HepG2 (cell line): ENCODE results near the gene FAM193A. TPM values are rescaled to one million over a fixed set of nuclear protein-coding genes. Genes with fewer than 3 reads are reported as not detected.

Experiments
- CCAR2 ChIP-seq: fragments of 200-400 bp; formaldehyde crosslinking; optimal IDR thresholded peaks from 2 replicates; pipeline ENCODE3; 2018; ENCODE audit warnings: low read depth, mild to moderate bottlenecking, low read length, moderate library complexity
- DNMT1 ChIP-seq: sonication (generic); formaldehyde crosslinking; IDR thresholded peaks from 2 replicates; pipeline ENCODE4 v1.5.1; 2020; ENCODE audit warnings: mild to moderate bottlenecking, missing genetic modification reagents
- GFI1 ChIP-seq: sonication (generic); formaldehyde crosslinking; IDR thresholded peaks from 2 replicates; pipeline ENCODE4 v1.5.0; 2020; ENCODE audit warnings: missing genetic modification reagents, mild to moderate bottlenecking, borderline replicate concordance
- HDAC2 ChIP-seq: sonication (generic); formaldehyde crosslinking; IDR thresholded peaks from 2 replicates; pipeline ENCODE4 v1.4.0; 2020; ENCODE audit warnings: missing genetic modification reagents
- IRF9 ChIP-seq: sonication (generic); formaldehyde crosslinking; IDR thresholded peaks from 2 replicates; pipeline ENCODE4 v1.8.0; 2022; ENCODE audit warnings: missing genetic modification reagents, mild to moderate bottlenecking, borderline replicate concordance
- KAT8 ChIP-seq: IDR thresholded peaks from 2 replicates; pipeline ENCODE4 v1.6.1; 2016; ENCODE audit warnings: missing genetic modification reagents, missing compliant biosample characterization
- LBX2 ChIP-seq: sonication (generic); formaldehyde crosslinking; IDR thresholded peaks from 2 replicates; pipeline ENCODE4 v1.5.0; 2020; ENCODE audit warnings: missing genetic modification reagents, mild to moderate bottlenecking, borderline replicate concordance
- MLLT10 ChIP-seq: sonication (generic); formaldehyde crosslinking; IDR thresholded peaks from 2 replicates; pipeline ENCODE4 v1.4.0; 2020; ENCODE audit warnings: missing genetic modification reagents
- MTF2 ChIP-seq: sonication (generic); formaldehyde crosslinking; IDR thresholded peaks from 2 replicates; pipeline ENCODE4 v1.5.0; 2020; ENCODE audit warnings: missing genetic modification reagents, borderline replicate concordance
- TBP ChIP-seq: sonication (generic); formaldehyde crosslinking; IDR thresholded peaks from 2 replicates; pipeline ENCODE4 v1.5.0; 2020; ENCODE audit warnings: missing genetic modification reagents
- THAP7 ChIP-seq: sonication (generic); formaldehyde crosslinking; IDR thresholded peaks from 2 replicates; pipeline ENCODE4 v1.8.1; 2023; ENCODE audit warnings: mild to moderate bottlenecking, missing genetic modification reagents
- U2AF1 ChIP-seq: fragments of 200-400 bp; formaldehyde crosslinking; optimal IDR thresholded peaks from 2 replicates; pipeline ENCODE3; 2017; ENCODE audit warnings: mild to moderate bottlenecking, low read depth, low read length
- ZC3H4 ChIP-seq: sonication (generic); formaldehyde crosslinking; IDR thresholded peaks from 2 replicates; pipeline ENCODE4 v1.4.0; 2020; ENCODE audit warnings: missing genetic modification reagents, borderline replicate concordance
- ZFP36L2 ChIP-seq: sonication (generic); formaldehyde crosslinking; IDR thresholded peaks from 2 replicates; pipeline ENCODE4 v1.4.0; 2020; ENCODE audit warnings: missing genetic modification reagents
- ZKSCAN8 ChIP-seq: IDR thresholded peaks from 2 replicates; pipeline ENCODE4 v1.6.1; 2016; ENCODE audit warnings: borderline replicate concordance, missing genetic modification reagents, missing compliant biosample characterization
- ZNF253 ChIP-seq: sonication (generic); formaldehyde crosslinking; IDR thresholded peaks from 2 replicates; pipeline ENCODE4 v1.8.0; 2022; ENCODE audit warnings: mild to moderate bottlenecking, missing genetic modification reagents, borderline replicate concordance
- ZNF44 ChIP-seq: sonication (generic); formaldehyde crosslinking; IDR thresholded peaks from 2 replicates; pipeline ENCODE4 v1.5.1; 2020; ENCODE audit warnings: mild to moderate bottlenecking, missing genetic modification reagents
- ZNF550 ChIP-seq: sonication (generic); formaldehyde crosslinking; IDR thresholded peaks from 2 replicates; pipeline ENCODE4 v1.4.0; 2020; ENCODE audit warnings: mild to moderate bottlenecking, missing genetic modification reagents, borderline replicate concordance
- ZNF558 ChIP-seq: sonication (generic); formaldehyde crosslinking; IDR thresholded peaks from 2 replicates; pipeline ENCODE4 v1.9.0; 2022; ENCODE audit warnings: mild to moderate bottlenecking, missing genetic modification reagents, borderline replicate concordance
- ZNF562 ChIP-seq: sonication (generic); formaldehyde crosslinking; IDR thresholded peaks from 2 replicates; pipeline ENCODE4 v1.8.0; 2022; ENCODE audit warnings: missing genetic modification reagents, borderline replicate concordance
- polyA plus RNA-seq, 8 experiments: library from polyadenylated mRNA; depleted of rRNA in 3 of 8; stranded (reverse) in 7 of 8; unstranded in 1 of 8; fragments of >200 nt; fragmentation: Illumina TruSeq in 4 of 8; extraction: Trizol in 4 of 8; gene quantifications; 2 replicates each; pipeline versions ENCODE4 v1.2.1 to v1.2.3, GENCODE V29; 2011 to 2016; ENCODE audit warnings: low read depth in 4 of 8, missing spikeins in 1 of 8, mixed read lengths in 1 of 8; ENCODE audit not compliant: insufficient read depth in 1 of 8
- total RNA-seq, 5 experiments: library from RNA; depleted of rRNA; stranded (reverse); fragments of >200 nt; fragmentation: Illumina TruSeq; extraction: Trizol; gene quantifications; 2 replicates each; pipeline ENCODE4 v1.2.3, GENCODE V29; 2016; ENCODE audit warnings: low read depth in 1 of 5
- TF ChIP-seq, protein P1 (sequence below): sonication (generic); formaldehyde crosslinking; IDR thresholded peaks from 2 replicates; pipeline ENCODE4 v1.5.0; 2020; ENCODE audit warnings: missing genetic modification reagents
- TF ChIP-seq, protein P2 (sequence below): sonication (generic); formaldehyde crosslinking; IDR thresholded peaks from 2 replicates; pipeline ENCODE4 v1.4.0; 2020; ENCODE audit warnings: missing genetic modification reagents
- TF ChIP-seq, protein P3 (sequence below): sonication (generic); formaldehyde crosslinking; IDR thresholded peaks from 2 replicates; pipeline ENCODE4 v1.4.0; 2020; ENCODE audit warnings: missing genetic modification reagents, mild to moderate bottlenecking, borderline replicate concordance

The FAM193A gene
- total and polyA plus RNA-seq, 2 of the 13 experiments (the other 11 are each of a cell fraction or from before 2014, with no cell fraction given) = 5.7 to 8.7 TPM

DNA sequence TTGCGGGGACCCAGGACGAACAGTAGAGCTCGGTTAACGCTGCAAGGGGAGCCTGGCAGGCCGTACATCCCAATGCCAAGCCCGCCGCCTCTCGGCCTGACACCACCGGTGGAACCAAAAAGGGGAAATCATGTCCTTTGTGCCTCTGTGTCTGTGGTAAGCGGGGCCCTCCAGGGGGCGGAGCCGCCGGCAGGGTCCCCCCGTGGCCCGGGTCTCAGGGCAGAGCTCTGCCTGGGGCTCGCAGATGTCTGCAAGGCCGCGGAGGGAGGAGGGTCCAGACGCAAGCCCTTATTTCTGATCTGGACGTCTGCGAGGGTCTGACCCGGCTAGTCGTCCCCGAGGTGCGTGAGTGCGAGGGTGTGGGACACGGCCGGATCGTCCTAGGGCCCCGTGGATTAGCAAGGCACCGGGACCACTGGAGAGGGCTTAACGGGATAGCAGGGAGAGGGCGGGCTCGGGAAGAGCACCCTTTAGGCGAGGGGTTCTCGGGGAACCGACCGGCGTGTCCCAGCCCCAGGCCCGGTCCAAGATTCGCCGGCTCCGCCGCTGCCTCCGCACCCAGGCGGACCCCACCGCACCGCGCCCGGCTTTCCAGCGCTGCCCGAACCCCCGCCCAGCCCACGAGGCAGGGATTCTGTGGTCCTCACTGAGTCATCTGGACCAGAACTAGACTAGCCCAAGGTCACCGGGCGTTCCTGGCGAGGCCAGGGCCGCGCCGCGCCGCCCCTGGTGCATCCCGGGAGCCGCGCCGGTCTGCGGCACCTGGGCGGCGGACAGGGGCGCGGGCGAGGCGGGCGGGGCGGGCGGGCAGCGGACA is 863 bp upstream of the FAM193A start (continued):
- TF ChIP-seq DNMT1 (CRISPR knock-in tag) = no peak
- TF ChIP-seq THAP7 (CRISPR knock-in tag) = 0 out of 2 replicates have a peak, but pooled peaks have one; percentile 61
- no peak for TF ChIP-seq HDAC2 (CRISPR knock-in tag)
- no peak for TF ChIP-seq ZNF550 (CRISPR knock-in tag)
- TF ChIP-seq MTF2 (CRISPR knock-in tag) = 0 out of 2 replicates have a peak, but pooled peaks have one; percentile 30
- TF ChIP-seq ZNF562 = no peak
- no peak for TF ChIP-seq MLLT10 (CRISPR knock-in tag)
- TF ChIP-seq, protein P1, sequence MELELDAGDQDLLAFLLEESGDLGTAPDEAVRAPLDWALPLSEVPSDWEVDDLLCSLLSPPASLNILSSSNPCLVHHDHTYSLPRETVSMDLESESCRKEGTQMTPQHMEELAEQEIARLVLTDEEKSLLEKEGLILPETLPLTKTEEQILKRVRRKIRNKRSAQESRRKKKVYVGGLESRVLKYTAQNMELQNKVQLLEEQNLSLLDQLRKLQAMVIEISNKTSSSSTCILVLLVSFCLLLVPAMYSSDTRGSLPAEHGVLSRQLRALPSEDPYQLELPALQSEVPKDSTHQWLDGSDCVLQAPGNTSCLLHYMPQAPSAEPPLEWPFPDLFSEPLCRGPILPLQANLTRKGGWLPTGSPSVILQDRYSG (CRISPR knock-in tag) = no peak
- no peak; the same call in 1 of the 2 replicates for TF ChIP-seq IRF9 (CRISPR knock-in tag)
- TF ChIP-seq, protein P2, sequence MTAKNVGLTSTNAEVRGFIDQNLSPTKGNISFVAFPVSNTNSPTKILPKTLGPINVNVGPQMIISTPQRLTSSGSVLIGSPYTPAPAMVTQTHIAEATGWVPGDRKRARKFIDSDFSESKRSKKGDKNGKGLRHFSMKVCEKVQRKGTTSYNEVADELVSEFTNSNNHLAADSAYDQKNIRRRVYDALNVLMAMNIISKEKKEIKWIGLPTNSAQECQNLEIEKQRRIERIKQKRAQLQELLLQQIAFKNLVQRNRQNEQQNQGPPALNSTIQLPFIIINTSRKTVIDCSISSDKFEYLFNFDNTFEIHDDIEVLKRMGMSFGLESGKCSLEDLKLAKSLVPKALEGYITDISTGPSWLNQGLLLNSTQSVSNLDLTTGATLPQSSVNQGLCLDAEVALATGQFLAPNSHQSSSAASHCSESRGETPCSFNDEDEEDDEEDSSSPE (CRISPR knock-in tag) = no peak
- TF ChIP-seq, protein P3, sequence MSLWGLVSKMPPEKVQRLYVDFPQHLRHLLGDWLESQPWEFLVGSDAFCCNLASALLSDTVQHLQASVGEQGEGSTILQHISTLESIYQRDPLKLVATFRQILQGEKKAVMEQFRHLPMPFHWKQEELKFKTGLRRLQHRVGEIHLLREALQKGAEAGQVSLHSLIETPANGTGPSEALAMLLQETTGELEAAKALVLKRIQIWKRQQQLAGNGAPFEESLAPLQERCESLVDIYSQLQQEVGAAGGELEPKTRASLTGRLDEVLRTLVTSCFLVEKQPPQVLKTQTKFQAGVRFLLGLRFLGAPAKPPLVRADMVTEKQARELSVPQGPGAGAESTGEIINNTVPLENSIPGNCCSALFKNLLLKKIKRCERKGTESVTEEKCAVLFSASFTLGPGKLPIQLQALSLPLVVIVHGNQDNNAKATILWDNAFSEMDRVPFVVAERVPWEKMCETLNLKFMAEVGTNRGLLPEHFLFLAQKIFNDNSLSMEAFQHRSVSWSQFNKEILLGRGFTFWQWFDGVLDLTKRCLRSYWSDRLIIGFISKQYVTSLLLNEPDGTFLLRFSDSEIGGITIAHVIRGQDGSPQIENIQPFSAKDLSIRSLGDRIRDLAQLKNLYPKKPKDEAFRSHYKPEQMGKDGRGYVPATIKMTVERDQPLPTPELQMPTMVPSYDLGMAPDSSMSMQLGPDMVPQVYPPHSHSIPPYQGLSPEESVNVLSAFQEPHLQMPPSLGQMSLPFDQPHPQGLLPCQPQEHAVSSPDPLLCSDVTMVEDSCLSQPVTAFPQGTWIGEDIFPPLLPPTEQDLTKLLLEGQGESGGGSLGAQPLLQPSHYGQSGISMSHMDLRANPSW (CRISPR knock-in tag) = no peak
- no peak for TF ChIP-seq ZNF44 (CRISPR knock-in tag)
- TF ChIP-seq ZKSCAN8 (CRISPR knock-in tag) = no peak
- no peak for TF ChIP-seq ZFP36L2 (CRISPR knock-in tag)
- TF ChIP-seq LBX2 (CRISPR knock-in tag) = no peak
- peak; percentile 12; the same call in 1 of the 2 replicates for TF ChIP-seq KAT8 (CRISPR knock-in tag)
- TF ChIP-seq CCAR2 = no peak
- no peak for TF ChIP-seq GFI1 (CRISPR knock-in tag)
- no peak for TF ChIP-seq ZNF558 (CRISPR knock-in tag)
- TF ChIP-seq TBP (CRISPR knock-in tag) = no peak
- no peak for TF ChIP-seq ZC3H4 (CRISPR knock-in tag)
- no peak for TF ChIP-seq ZNF253 (CRISPR knock-in tag)
- TF ChIP-seq U2AF1 = no peak
